HepG2 (cell line): ENCODE data around the gene SLC22A7.

Source experiments
- AGO2 ChIP-seq: fragments of 200-400 bp; formaldehyde crosslinking; optimal IDR thresholded peaks from 2 replicates; pipeline ENCODE3; 2017; ENCODE audit warnings: mild to moderate bottlenecking, low read depth, low read length, moderate library complexity
- ESRRA ChIP-seq: sonication (generic); formaldehyde crosslinking; IDR thresholded peaks from 2 replicates; pipeline ENCODE4 v1.5.1; 2020; ENCODE audit warnings: mild to moderate bottlenecking, low read depth, missing genetic modification reagents
- GZF1 ChIP-seq: sonication (generic); formaldehyde crosslinking; IDR thresholded peaks from 2 replicates; pipeline ENCODE4 v1.5.1; 2020; ENCODE audit warnings: mild to moderate bottlenecking, missing genetic modification reagents
- HCFC1 ChIP-seq: fragments of 150-350 bp; IDR thresholded peaks from 2 replicates; pipeline ENCODE4 v1.6.1; 2014; ENCODE audit warnings: low read depth, low read length
- MED1 ChIP-seq: sonication (generic); formaldehyde crosslinking; IDR thresholded peaks from 2 replicates; pipeline ENCODE4 v1.4.0; 2020; ENCODE audit warnings: missing genetic modification reagents
- NR2F6 ChIP-seq, 2 experiments: IDR thresholded peaks; 2 replicates each; pipeline ENCODE4 v1.6.1; 2016; ENCODE audit warnings: antibody characterized with exemption in 1 of 2, mild to moderate bottlenecking in 1 of 2
- SKI ChIP-seq: fragments of 450-650 bp; IDR thresholded peaks from one replicate; pipeline ENCODE4 v1.6.1; 2018; ENCODE audit warnings: mild to moderate bottlenecking; ENCODE audit not compliant: partially characterized antibody
- TF ChIP-seq, protein P1 (sequence below): sonication (generic); formaldehyde crosslinking; IDR thresholded peaks from 2 replicates; pipeline ENCODE4 v1.5.0; 2020; ENCODE audit warnings: mild to moderate bottlenecking, missing genetic modification reagents, moderate library complexity
- TF ChIP-seq, protein P2 (sequence below), 2 experiments: IDR thresholded peaks; 2 replicates each; pipeline ENCODE4 v1.6.1; 2011 to 2012; ENCODE audit warnings: low read length in 2 of 2, borderline replicate concordance in 1 of 2, low read depth in 1 of 2, mild to moderate bottlenecking in 1 of 2, moderate library complexity in 1 of 2

- TF ChIP-seq SKI (no peak), AGO2 (no peak), MED1 (CRISPR knock-in tag) (no peak), HCFC1 (no peak), NR2F6 (IDR thresholded peaks at IDR 0.05) (no peak), NR2F6 (CRISPR knock-in tag; IDR thresholded peaks at IDR 0.05) (no peak), GZF1 (CRISPR knock-in tag) (no peak), ESRRA (CRISPR knock-in tag) (no peak)
- TF ChIP-seq, protein P1, sequence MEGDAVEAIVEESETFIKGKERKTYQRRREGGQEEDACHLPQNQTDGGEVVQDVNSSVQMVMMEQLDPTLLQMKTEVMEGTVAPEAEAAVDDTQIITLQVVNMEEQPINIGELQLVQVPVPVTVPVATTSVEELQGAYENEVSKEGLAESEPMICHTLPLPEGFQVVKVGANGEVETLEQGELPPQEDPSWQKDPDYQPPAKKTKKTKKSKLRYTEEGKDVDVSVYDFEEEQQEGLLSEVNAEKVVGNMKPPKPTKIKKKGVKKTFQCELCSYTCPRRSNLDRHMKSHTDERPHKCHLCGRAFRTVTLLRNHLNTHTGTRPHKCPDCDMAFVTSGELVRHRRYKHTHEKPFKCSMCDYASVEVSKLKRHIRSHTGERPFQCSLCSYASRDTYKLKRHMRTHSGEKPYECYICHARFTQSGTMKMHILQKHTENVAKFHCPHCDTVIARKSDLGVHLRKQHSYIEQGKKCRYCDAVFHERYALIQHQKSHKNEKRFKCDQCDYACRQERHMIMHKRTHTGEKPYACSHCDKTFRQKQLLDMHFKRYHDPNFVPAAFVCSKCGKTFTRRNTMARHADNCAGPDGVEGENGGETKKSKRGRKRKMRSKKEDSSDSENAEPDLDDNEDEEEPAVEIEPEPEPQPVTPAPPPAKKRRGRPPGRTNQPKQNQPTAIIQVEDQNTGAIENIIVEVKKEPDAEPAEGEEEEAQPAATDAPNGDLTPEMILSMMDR (CRISPR knock-in tag): no peak
- TF ChIP-seq, protein P2, sequence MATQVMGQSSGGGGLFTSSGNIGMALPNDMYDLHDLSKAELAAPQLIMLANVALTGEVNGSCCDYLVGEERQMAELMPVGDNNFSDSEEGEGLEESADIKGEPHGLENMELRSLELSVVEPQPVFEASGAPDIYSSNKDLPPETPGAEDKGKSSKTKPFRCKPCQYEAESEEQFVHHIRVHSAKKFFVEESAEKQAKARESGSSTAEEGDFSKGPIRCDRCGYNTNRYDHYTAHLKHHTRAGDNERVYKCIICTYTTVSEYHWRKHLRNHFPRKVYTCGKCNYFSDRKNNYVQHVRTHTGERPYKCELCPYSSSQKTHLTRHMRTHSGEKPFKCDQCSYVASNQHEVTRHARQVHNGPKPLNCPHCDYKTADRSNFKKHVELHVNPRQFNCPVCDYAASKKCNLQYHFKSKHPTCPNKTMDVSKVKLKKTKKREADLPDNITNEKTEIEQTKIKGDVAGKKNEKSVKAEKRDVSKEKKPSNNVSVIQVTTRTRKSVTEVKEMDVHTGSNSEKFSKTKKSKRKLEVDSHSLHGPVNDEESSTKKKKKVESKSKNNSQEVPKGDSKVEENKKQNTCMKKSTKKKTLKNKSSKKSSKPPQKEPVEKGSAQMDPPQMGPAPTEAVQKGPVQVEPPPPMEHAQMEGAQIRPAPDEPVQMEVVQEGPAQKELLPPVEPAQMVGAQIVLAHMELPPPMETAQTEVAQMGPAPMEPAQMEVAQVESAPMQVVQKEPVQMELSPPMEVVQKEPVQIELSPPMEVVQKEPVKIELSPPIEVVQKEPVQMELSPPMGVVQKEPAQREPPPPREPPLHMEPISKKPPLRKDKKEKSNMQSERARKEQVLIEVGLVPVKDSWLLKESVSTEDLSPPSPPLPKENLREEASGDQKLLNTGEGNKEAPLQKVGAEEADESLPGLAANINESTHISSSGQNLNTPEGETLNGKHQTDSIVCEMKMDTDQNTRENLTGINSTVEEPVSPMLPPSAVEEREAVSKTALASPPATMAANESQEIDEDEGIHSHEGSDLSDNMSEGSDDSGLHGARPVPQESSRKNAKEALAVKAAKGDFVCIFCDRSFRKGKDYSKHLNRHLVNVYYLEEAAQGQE (IDR thresholded peaks at IDR 0.05; ENCODE audit: borderline replicate concordance in 1 of 2, low read depth in 1 of 2, low read length in 2 of 2): no peak
Observed at GRCh38 chr6:43304361-43304760, 6.3 kb downstream of the SLC22A7 start.
